HG03039 (cell line): ENCODE data around the gene CLEC4A.
"Not testable (repeated sequence)": the region's sequence is repeated elsewhere in the genome, so short reads cannot be mapped to it uniquely, and the experiment has no call there.

ENCODE experiments used
- ATAC-seq: cut with Tn5 transposase; IDR thresholded peaks from one replicate; pipeline ENCODE4 v1.9.1; 2021; ENCODE audit warnings: mild to moderate bottlenecking, moderate library complexity; ENCODE audit not compliant: unreplicated experiment

Gene CLEC4A

DNA sequence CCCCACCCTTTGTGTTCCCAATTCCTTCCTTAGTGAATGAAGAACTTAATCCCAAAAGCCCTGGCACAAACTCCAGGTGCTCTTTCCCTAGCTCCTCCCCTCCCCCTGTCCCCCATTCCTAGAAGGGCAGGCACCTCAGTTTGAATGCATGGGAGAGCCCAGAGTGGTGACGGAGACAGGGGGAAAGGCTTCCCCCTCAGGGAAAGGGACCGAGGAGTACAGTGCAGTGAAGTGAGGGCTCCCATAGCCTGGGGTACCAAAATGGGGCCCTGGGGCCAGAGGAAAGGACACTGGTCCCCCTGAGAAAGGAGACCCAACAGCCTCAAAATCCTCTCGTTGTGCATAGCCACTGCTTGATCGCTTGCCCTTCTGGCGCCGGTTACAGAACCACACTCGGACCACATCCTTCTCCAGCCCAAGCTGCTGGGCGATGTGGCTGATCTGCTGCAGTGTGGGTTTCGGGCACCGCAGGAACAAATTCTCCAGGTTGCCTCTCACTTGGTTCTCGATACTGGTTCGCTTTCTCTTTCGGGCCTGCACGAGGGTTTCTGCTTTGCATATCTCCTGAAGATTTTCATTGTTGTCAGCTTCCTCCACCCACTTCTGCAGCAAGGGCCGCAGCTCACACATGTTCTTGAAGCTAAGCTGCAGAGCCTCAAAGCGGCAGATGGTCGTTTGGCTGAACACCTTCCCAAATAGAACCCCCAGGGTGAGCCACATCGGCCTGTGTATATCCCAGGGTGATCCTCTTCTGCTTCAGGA, 10.4 kb downstream of the CLEC4A start:
- not testable (repeated sequence) for ATAC-seq

DNA sequence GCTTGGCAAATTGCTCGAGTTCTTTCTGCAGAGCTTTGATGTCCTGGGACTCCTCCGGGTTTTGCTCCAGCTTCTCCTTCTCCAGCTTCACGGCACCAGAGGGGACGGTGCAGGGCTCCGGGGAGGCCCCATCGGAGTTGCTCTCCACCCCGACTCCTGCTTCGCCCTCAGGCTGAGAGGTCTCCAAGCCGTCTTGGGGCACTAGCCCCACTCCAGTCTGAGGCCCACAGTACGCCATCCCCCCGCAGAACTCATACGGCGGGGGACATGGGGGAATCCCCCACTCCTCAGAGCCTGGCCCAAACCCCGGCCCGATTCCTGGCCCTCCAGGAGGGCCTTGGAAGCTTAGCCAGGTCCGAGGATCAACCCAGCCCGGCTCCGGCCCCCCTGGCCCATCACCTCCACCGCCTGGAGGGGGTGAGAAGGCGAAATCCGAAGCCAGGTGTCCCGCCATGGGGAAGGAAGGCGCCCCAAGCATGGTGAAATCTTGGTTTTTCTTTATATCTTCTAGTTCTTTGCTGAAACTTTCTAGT, 11.0 kb downstream of the CLEC4A start:
- not testable (repeated sequence) for ATAC-seq

DNA sequence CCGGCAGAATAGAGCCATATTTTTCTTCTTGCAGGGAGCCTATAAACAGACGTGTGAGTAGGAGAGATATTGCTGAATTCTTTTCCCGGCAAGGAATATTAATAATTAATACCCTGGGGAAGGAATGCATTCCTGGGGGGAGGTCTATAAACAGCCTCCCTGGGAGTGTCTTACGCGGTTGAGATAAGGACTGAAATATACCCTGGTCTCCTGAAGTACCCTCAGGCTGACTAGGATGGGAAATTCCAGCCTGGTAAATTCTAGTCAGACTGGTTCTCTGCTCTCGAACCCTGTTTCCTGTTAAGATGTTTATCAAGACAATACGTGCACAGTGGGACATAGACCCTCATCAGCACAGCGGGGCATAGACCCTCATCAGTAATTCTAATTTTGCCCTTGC, 18.2 kb downstream of the CLEC4A start:
- ATAC-seq = not testable (repeated sequence)

DNA sequence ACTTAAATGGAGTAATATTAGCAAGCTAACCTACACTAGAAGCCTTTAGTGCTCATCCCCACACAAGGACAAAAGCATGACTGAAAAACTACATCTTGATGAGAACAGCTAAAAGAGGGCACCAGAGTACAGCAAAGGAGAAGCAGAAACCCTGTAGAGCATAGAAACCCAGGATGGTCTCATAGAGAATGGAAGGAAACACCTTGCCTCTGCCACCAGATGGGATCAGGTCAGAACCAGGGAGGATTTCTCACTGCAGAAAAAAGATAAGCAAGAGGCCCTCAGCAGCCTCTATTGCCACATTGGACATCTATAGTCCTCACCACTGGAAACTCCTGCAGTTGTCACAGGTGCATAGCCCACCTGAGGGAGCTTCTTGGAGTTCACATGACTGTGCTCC, 19.8 kb downstream of the CLEC4A start:
- ATAC-seq = no peak

DNA sequence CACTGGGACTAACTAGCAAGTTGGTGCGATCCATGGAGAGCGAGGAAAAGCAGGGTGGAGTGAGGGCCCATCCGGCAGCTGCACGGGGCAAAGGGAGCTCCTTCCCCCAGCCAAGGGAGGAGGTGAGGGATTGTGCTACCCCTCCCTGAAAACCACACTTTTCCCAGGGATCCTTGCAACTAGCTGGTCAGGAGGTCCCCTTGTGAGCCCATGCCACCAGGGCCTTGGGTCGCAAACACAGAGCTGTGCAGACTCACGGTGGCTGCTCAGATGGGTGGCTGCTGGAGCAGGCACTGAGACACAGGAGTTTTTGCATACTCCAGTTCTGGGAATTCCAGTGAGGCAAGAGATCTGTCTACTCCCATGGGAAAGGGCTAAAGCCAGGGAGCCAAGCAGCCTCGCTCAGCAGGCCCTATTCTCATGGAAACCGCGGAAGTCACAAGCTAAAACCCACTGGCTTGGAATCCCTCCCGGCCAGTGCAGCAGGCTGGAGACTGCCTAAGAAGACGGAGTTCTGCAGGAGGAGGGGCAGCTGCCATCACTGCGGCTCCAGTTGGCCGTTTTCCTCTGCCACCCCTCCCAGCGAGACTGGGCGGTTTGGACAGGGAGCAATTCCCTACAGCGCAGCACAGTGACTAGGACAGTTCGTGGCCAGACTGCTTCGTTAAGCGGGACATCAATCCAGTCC, 22.5 kb downstream of the CLEC4A start:
- no peak for ATAC-seq

DNA sequence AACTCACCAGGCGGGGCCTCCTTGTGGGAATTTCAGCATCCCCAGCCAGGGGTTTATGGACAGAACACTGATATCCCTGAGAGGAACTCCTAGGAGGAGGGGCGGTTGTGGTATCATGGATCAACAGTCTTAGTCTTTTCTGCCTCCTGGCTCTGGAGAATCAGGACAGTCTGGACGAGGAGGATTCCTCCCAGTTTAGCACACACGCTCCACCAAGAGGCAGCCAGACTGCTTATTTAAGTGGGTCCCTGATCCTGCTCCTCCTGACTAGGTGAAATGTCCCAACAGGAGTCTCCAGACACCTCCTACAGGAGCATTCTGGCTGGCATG, 23.0 kb downstream of the CLEC4A start:
- no peak for ATAC-seq

DNA sequence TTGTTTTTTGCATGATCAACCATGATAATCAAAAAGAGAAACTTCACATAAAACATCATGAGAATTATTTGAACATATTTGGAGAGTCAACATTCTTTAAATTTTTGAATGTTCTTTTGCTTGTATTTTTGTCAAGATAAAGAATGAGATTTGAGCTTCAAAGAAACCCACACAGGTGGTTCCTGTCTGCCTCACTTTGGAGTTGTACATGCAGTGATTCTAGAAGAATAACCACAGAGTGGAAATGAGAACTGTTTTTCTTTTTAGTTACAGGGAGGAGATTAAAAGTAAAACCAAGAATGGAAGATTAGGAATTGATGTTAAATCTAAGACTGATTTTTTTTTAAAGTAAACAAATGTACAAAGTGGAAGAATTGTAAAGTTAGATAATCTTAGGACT, 31.1 kb downstream of the CLEC4A start:
- ATAC-seq = no peak

DNA sequence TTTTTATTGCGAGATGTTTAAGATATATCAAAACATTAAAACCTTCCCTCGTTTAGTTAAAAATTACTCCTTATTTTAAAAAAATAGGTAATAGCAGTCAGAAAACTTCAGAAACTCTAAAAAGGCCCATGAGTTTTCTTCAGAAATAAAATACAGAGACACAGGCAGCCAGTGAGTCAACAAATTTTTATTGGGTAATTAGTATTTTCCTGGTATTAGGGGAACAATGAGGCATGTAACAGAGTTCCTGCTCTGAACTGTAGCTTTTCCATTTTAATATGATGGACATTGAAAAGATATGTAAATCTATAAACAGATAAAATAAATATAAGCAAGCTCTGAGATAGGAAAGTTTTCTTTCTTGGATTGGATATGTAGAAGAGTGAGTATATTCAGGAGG, 33.0 kb downstream of the CLEC4A start:
- no peak for ATAC-seq

DNA sequence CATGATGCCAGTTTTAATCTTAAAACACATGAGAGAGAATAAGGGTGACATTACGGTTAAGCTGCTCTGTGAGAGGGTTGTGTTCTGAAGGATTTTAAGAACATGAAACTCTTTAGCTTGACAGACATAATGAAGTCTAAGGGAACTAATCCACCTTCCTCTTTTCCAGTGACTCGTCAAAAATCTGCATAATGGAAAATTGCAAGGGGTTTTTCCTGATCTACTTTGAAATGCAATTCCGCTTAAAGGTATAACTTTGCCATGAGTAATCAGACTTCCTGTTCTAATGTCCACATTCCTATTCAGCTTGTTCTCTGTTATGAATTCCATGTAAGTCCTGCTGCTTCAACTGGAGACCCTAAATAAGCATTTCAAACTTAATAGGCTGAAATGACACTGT, 33.4 kb downstream of the CLEC4A start, which contains the start of gene ZNF705A:
Gene ZNF705A (plus strand): TSS at position 171 of the 400 bp plus-strand sequence. CDS start 15,611 bp downstream, outside the sequence.
- ATAC-seq = no peak

DNA sequence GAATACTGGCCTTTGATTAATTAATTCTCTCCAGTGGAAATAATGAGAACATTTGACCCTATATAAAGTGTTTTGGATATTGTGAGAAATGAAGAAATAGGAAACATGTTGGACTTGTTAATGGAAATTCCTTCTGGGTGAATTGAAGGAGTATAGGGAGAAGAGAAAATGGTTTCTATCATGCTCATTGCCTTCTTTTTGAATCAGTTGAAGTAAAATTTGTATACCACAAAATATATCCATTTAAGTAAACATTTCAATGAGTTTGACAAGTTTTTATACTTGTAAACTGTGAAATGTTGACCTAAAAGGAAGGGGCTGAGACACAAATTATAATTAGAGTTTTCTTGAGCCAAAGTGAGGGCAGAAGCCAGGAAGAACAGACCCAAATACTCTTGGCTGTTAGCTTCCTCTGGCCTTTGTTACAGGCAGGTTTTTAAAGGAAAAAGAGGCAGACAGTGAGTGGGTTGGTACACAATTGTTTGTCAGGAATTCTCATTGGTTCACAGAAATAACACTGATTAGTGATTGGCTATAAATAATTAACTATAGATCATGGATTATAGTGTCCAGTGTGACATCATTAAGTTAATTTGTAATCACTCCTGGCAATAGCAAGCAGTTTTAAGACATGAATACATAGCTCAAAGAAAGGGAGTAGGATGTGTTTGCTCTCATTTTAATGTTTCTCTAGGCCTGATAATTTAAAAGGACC, 34.2 kb downstream of the CLEC4A start:
- no peak for ATAC-seq

DNA sequence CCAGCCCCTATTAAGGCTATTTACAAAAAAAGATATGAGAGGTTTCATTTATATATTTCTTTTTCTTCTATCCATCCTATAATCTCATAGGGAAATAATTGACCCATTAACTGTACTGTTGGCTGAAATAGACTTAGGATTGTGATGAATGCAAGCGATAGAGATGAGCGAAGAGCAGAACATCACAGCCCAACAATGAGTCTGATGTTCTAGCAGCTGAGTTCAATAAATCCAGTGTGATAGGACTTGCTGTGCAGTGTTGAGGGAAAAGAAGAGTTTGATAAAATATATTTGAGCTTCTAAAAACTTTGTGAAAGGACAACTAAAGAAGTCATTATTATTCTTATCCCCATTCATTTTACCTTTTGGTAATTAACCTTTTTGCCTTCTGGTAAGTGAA, 49.5 kb downstream of the CLEC4A start:
- not testable (repeated sequence) for ATAC-seq

DNA sequence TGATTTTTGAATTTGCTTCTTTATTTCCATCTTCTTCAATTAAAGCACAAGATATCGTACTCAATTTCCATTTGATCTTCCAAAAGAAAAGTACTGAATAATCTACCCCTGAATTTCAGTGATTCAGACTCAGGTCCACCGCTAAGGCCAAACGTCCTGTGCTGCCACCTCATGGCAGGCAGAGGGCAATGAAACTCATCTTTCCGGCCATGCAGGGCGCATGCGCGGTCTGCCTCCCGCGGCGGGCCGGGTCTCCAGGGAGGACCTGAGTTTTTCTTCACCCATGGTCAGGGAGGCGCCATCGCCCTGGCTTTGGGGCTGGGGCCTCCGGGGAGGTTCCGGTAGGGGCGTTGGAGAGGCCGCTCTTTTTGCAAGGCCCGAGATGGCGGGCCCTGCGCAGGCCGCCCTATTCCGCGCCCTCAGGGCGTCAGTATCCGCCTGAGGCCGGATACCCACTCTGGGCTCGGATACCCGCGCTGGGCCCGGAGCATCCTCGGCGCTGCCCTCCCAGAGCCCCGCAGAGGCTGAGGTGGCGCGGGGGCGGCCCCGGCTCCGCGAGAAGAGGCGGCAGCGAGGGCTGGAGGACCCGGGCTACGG, 56.7 kb downstream of the CLEC4A start:
- ATAC-seq = not testable (repeated sequence)

DNA sequence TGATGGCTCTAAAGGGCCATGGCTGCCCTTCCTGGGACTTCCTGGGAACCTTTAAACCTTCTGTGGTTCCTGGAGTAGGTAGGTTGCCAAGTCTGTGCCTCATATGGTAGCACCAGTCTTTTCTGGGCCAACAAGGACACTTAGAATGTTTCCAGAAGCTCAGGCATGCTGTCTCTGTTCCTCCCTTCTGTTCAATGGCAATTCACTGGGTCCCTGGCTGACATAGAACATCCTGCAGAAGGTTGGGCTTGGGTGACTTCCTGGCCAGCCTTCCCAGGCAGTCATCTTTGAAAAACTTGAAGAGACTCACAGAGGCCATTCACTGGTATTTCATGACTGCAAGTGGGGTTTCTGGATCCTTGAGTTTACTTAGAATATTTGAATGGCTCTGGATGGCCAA, 57.9 kb downstream of the CLEC4A start:
- ATAC-seq = not testable (repeated sequence)

DNA sequence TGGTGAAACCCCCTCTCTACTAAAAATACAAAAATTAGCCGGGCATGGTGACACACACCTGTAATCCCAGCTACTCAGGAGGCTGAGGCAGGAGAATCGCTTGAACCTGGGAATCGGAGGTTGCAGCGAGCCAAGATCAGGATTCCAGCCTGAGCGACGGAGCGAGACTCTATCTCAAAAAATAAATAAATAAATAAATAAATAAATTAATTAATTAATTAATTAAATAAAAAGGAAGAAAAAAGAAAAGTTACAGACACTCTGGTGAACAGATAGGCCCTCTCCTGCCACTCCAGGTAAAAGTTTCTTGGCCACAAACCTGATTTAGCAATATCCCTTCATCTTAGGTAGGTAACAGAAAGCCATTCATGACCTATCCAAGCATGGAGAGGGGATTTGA, 59.5 kb downstream of the CLEC4A start:
- not testable (repeated sequence) for ATAC-seq

DNA sequence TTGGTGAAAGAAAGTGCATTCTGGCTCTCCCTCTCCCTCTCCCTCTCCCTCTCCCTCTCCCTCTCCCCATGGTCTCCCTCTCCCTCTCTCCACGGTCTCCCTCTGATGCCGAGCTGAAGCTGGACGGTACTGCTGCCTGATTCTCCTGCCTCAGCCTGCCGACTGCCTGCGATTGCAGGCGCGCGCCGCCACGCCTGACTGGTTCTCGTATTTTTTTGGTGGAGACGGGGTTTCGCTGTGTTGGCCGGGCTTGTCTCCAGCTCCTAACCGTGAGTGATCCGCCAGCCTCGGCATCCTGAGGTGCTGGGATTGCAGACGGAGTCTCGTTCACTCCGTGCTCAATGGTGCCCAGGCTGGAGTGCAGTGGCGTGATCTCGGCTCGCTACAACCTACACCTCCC, 59.9 kb downstream of the CLEC4A start:
- ATAC-seq = not testable (repeated sequence)

DNA sequence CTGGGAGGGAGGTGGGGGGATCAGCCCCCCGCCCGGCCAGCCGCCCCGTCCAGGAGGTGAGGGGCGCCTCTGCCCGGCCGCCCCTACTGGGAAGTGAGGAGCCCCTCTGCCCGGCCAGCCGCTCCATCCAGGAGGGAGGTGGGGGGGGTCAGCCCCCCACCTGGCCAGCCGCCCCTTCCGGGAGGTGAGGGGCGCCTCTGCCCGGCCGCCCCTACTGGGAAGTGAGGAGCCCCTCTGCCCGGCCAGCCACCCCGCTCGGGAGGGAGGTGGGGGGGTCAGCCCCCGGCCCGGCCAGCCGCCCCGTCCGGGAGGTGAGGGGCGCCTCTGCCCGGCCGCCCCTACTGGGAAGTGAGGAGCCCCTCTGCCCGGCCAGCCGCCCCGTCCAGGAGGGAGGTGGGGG, 60.8 kb downstream of the CLEC4A start:
- ATAC-seq = not testable (repeated sequence)

DNA sequence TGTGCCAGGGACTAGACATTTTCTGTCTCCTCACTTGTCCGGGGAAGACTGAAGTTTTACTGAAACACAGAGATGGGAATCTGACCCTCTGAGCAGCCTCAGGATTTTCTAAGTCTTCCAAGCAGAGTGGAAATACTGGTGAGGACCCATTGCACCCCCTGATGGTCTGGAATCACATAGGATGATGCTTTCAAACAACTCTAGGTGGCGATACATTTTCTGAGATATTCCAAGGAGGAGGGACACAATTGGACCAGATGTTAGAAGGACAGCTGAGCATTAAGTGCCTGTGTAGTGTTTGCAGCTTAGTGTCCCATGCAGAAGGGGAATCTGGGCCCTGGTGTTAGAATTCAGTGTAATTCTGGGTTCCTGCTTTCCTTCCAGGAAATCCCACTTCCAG, 64.7 kb downstream of the CLEC4A start:
- not testable (repeated sequence) for ATAC-seq
